HAP-1 (cell line): ENCODE data around the gene RTN4R.

Experiments
- DNase-seq, 2 experiments: peaks; one replicate each; pipeline ENCODE4 v3.0.0-alpha.2; 2016 to 2020; ENCODE audit warnings: low spot score in 2 of 2
- H3K27me3 ChIP-seq: fragments of 250-450 bp; sonication (Bioruptor Pico); 2 replicates; pipeline ENCODE4 v1.5.1; 2020; ENCODE audit warnings: low read depth, mild to moderate bottlenecking, moderate library complexity
- H3K36me3 ChIP-seq: fragments of 250-450 bp; sonication (Bioruptor Pico); replicated peaks from 2 replicates; pipeline ENCODE4 v1.5.1; 2020; ENCODE audit warnings: mild to moderate bottlenecking
- H3K4me1 ChIP-seq: fragments of 250-450 bp; sonication (Bioruptor Pico); 2 replicates; pipeline ENCODE4 v1.5.1; 2020; ENCODE audit warnings: mild to moderate bottlenecking
- H3K4me3 ChIP-seq: fragments of 250-450 bp; sonication (Bioruptor Pico); 2 replicates; pipeline ENCODE4 v1.5.1; 2020; ENCODE audit warnings: mild to moderate bottlenecking, moderate library complexity
- H3K9me3 ChIP-seq: fragments of 250-450 bp; sonication (Bioruptor Pico); 2 replicates; pipeline ENCODE4 v1.5.1; 2020; ENCODE audit warnings: mild to moderate bottlenecking, moderate library complexity
- in situ Hi-C: fragments of 300-500 bp; cut with MboI; formaldehyde crosslinking; loops from 3 replicates; pipeline ENCODE4 v1.14.3; 2020; ENCODE audit warnings: low sequenced_read_pairs, inconsistent platforms, mixed read lengths

RTN4R gene

DNA sequence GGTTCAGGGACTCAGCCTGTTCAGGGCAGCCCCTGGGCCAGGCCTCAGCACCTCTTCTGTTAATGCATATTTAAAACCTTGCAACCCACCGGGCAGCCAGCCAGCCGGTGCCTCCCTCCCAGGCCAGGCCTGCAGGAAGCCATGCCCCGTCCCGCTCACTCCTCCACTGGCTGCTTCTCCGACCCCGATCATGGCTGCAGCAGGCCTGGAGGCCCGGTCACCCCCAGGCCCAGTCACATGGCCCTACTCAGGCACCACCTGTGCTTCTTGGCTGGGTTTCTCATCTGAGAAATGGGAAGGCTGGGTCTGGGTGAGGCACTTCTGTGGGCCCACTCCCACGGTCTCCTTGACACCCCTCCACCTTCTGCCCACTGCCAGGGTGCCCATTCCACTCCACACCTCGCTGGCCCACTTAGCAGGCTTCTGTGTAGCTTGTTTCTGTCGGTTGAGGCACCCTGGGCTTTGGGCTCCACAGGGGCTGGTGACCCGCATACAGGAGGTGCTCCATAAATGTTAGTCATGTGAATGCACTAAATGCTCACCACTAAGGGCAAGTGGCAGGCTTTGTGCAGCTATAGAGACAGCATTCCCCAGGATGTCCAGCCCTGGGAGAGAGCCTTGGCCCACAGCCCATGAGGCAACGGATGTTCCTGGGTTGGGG is 11.4 kb downstream of the RTN4R start:
- no peak overlapping the region for H3K4me3 ChIP-seq
- H3K4me1 ChIP-seq: no peaks in the 10 kb centered on the region
- no peaks in the 10 kb centered on the region for H3K27me3 ChIP-seq
- H3K36me3 ChIP-seq: no peaks in the 10 kb centered on the region
- no peak for DNase-seq
- no peaks in the 10 kb centered on the region for H3K9me3 ChIP-seq
- in situ Hi-C loops: no loop called here

- Histone ChIP-seq H3K4me1 (no peaks in the 10 kb centered on the region), H3K27me3 (no peaks in the 10 kb centered on the region), H3K36me3 (no peaks in the 10 kb centered on the region), H3K9me3 (no peaks in the 10 kb centered on the region), H3K4me3 (no peak overlapping the region)
- DNase-seq: no peak
- in situ Hi-C loops: no loop called here
Observed at GRCh38 chr22:20256027-20256426, 12.1 kb downstream of the RTN4R start.

GRCh38 chr22:20254975-20255946 is 12.9 kb downstream of the RTN4R start:
- in situ Hi-C loops: no loop called here
- Histone ChIP-seq H3K4me3 (no peak overlapping the region), H3K27me3 (no peaks in the 10 kb centered on the region), H3K9me3 (no peaks in the 10 kb centered on the region), H3K4me1 (no peaks in the 10 kb centered on the region), H3K36me3 (no peaks in the 10 kb centered on the region)
- DNase-seq: no peak

DNA sequence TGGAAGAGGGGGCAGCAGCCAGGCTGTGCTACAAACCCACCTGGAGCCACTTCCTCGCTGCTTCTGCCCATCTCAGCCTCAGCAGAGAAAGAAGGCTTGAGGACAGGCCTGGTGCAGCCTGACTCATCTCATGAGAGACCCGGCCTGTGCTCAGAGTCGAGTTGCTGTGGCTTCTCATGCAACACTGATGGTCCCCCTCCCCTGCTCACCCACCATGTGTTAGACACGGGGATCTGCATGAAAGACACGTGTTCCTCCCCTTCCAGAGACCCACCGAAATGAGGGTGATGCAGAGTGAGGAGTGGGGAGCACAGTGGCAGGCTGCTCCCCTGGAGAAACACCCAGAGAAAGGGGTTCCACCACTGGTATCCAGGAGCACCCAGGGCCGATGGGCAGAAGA is 15.0 kb downstream of the RTN4R start:
- H3K4me1 ChIP-seq: no peaks in the 10 kb centered on the region
- H3K36me3 ChIP-seq: no peaks in the 10 kb centered on the region
- in situ Hi-C loops: no loop called here
- no peaks in the 10 kb centered on the region for H3K27me3 ChIP-seq
- H3K4me3 ChIP-seq: no peak overlapping the region
- H3K9me3 ChIP-seq: no peaks in the 10 kb centered on the region
- no peak for DNase-seq

- in situ Hi-C loops: no loop called here
Observed at GRCh38 chr22:20251981-20252380, 16.1 kb downstream of the RTN4R start.

DNA sequence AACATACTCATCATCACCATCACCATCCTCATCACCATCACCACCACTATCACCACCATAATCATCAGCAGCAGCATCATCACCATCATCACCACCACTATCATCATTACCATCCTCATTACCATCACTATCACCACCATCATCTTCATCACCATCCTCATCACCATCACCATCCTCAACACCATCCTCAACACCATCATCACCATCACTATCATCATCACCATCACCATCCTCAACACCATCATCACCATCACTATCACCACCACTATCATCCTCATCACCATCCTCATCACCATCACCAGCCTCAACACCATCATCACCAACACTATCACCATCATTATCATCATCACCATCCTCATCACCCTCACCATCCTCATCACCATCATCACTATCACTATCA is 16.6 kb downstream of the RTN4R start:
- no peaks in the 10 kb centered on the region for H3K4me1 ChIP-seq
- DNase-seq: no peak
- in situ Hi-C loops: no loop called here
- H3K9me3 ChIP-seq: no peaks in the 10 kb centered on the region
- H3K27me3 ChIP-seq: no peaks in the 10 kb centered on the region
- no peaks in the 10 kb centered on the region for H3K36me3 ChIP-seq
- no peak overlapping the region for H3K4me3 ChIP-seq

More at GRCh38 chr22:20251981-20252380, 16.1 kb downstream of the RTN4R start:
- no peak for DNase-seq
- Histone ChIP-seq H3K27me3 (no peaks in the 10 kb centered on the region), H3K9me3 (no peaks in the 10 kb centered on the region), H3K36me3 (no peaks in the 10 kb centered on the region), H3K4me1 (no peaks in the 10 kb centered on the region), H3K4me3 (no peak overlapping the region)

DNA sequence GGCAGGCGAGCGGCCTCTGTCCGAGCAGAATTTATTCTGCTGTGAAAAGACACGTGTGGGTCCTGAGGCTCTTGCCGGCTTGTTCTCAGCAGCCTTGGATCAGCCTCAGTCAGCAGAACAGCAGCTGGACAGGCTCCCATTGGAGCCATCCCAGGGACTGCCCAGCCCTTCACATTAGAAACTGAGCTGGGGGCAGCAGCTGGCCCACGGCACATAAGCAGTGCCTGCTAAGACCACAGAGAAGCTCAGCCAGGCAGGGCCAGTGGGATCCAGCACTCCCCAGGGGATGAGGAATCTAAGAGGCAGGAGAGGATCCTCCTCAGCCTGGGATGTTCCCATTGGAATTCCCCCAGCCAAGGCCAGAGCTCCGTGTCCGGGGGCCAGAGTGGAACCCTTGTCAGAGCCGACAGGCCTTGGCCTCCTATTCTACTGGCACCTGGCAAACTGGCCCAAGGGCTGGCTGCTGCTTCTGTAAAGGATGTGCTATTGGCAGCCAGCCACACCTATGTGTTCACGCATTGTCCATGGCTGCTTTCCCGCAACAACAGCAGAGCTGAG is 18.2 kb downstream of the RTN4R start:
- Histone ChIP-seq H3K36me3 (no peaks in the 10 kb centered on the region), H3K4me3 (no peak overlapping the region), H3K9me3 (no peaks in the 10 kb centered on the region), H3K27me3 (no peaks in the 10 kb centered on the region), H3K4me1 (no peaks in the 10 kb centered on the region)
- in situ Hi-C loops: no loop called here
- no peak for DNase-seq

- no peak overlapping the region for H3K4me3 ChIP-seq
- H3K27me3 ChIP-seq: no peaks in the 10 kb centered on the region
- H3K9me3 ChIP-seq: no peaks in the 10 kb centered on the region
- in situ Hi-C loops: no loop called here
- no peaks in the 10 kb centered on the region for H3K36me3 ChIP-seq
- no peaks in the 10 kb centered on the region for H3K4me1 ChIP-seq
- no peak for DNase-seq
Observed at GRCh38 chr22:20248461-20248978, 19.6 kb downstream of the RTN4R start.

DNA sequence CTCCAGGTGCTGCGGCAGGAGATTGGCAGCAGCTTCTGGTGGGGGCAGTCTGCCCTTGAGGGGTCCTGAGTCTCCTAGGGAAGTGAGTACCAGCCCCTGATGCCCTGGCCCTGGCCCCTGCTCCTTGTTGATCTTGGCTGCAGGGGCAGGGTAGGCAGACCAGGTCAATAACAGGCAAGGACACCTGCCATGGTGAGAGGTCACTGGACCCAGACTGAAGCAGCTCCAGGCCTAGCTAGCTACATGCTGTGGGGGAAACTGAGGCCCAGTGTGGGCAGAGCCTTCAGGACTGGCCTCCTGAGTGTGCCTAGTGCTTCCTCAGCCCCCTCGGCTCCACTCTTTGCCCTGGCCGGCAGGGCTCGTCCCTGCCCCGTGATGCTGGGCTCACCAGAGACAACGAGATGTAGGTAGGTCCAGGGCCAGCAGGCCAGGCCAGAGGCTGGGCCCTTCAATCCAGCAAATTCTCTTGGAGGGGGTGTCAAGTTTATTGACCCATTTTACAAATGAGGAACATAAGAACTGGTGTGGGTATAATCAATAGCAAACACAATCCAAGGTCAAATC is 20.4 kb downstream of the RTN4R start:
- no peak overlapping the region for H3K4me3 ChIP-seq
- H3K36me3 ChIP-seq: no peaks in the 10 kb centered on the region
- H3K9me3 ChIP-seq: no peaks in the 10 kb centered on the region
- H3K4me1 ChIP-seq: no peaks in the 10 kb centered on the region
- H3K27me3 ChIP-seq: no peaks in the 10 kb centered on the region
- in situ Hi-C loops: no loop called here
- no peak for DNase-seq

DNA sequence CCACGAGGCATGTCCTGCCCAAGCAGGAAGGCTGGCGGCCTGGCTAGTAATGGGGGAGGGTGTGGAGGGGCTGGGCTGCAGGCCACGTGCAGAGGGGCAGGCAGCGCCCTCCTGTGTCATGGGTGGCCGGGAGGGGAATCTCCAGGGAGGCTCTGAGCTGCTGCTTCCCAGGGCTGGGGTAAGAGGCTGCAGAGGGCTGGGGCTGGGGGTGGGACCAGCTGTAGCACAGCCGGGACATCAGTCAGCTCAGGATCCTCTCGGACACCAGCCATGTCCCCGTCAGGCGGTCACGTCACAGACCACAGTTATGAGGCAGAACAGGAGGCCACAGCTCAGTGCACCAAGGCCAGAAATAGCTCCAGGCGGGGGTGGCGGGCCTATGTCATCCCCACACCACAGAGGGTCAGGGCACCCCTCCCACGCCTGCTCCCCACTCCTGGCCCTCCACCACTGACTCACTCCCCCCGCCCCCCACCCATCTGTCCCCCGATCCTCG is 21.1 kb downstream of the RTN4R start:
- Histone ChIP-seq H3K9me3 (no peaks in the 10 kb centered on the region), H3K4me1 (no peaks in the 10 kb centered on the region), H3K27me3 (no peaks in the 10 kb centered on the region), H3K4me3 (no peak overlapping the region), H3K36me3 (no peaks in the 10 kb centered on the region)
- in situ Hi-C loops: no loop called here
- DNase-seq: no peak

DNA sequence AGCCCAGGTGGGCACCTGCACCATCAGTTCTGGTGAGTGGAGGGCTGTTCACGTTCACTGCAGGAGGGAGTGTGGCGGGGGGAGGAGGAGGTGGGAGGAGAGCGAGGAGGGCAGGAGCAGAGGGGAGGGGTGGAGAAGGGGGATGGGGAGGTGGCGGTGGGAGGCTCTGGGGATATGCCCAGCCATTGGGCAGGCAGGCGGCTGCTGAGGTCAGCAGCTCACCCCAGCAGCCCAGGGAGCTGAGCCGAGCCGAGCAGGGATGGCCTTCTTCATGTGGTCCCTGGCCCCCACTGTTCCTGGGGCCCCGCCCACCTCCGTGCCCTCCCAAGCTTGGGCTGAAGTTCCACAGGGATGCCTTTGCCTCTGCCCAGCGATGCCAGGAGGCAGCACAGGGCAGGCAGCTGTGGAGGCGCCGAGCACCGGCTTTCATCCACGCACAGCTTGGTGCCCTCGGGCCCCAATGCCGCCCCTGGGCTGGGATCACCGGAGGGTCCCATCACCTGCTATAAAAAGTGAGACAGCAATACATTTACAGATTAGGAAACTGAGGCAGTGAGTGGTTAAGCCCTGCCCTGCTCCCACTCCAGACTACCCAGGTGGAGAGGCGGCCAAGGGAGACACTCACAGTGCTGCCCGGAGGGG is 21.6 kb downstream of the RTN4R start:
- no peaks in the 10 kb centered on the region for H3K4me1 ChIP-seq
- H3K27me3 ChIP-seq: no peaks in the 10 kb centered on the region
- H3K9me3 ChIP-seq: no peaks in the 10 kb centered on the region
- in situ Hi-C loops: no loop called here
- H3K4me3 ChIP-seq: no peak overlapping the region
- H3K36me3 ChIP-seq: no peaks in the 10 kb centered on the region
- no peak for DNase-seq

DNA sequence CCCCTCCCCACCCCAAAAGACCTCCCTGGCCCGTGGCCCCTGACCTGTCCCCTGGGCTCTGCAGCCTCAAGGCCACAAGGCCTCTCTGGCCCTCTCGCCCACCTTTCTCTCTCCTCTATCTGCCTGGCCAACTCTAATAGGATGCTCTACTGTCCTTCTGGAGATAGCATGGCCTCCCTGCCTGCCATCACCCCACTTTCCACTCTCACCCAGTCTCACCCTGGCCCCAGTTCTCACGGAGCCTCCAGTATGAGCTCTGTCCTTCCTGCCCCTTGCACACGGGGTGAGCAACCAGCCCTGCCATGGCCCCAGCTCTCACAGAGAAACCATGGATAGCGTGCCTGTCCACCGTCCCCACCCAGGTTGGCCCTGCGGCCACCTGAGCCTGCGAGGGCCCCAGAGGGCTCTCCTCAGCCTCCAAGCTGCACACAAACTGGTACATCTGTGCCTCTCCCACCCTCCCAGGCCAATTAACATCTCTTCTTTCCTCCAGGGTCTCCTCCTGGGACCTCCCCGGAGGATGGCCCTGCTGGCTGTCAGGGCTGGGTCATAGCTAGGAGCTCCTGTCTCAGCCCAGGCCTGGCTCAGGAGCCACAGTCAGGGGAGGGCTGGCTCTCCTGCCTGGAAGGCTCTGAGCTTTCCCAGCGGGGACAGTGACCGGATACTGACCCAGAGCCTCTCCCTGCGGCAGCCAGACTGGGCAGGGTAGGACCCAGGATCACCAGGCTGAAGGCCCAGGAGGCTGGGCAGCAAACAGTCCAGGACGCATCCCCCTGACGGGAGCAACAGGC is 22.3 kb downstream of the RTN4R start:
- no peaks in the 10 kb centered on the region for H3K4me1 ChIP-seq
- no peak overlapping the region for H3K4me3 ChIP-seq
- no peak for DNase-seq
- in situ Hi-C loops: no loop called here
- H3K9me3 ChIP-seq: no peaks in the 10 kb centered on the region
- 0 out of 2 replicates have a peak, but pooled peaks cover 3% of the 10 kb centered on the region for H3K36me3 ChIP-seq
- H3K27me3 ChIP-seq: no peaks in the 10 kb centered on the region
